Dermis microvascular lymphatic vessel endothelial cell (primary cell): Measurements from ENCODE around the gene PRR7. TPM values are rescaled to one million over a fixed set of nuclear protein-coding genes. Genes with fewer than 3 reads are reported as not detected.

ENCODE experiments used
- DNase-seq, 2 donors: peaks; one replicate each; pipeline versions ENCODE4 v3.0.0 to v3.0.0-alpha.2; 2010; ENCODE audit warnings: low read depth in 2 of 2
- total RNA-seq: library from RNA; depleted of rRNA; stranded (reverse); fragments of >200 nt; gene quantifications from 2 replicates; pipeline ENCODE4 v1.2.1, GENCODE V29; 2014

The PRR7 gene
- total RNA-seq, 1 donor from 2014 or later, result 2.2 TPM

DNA sequence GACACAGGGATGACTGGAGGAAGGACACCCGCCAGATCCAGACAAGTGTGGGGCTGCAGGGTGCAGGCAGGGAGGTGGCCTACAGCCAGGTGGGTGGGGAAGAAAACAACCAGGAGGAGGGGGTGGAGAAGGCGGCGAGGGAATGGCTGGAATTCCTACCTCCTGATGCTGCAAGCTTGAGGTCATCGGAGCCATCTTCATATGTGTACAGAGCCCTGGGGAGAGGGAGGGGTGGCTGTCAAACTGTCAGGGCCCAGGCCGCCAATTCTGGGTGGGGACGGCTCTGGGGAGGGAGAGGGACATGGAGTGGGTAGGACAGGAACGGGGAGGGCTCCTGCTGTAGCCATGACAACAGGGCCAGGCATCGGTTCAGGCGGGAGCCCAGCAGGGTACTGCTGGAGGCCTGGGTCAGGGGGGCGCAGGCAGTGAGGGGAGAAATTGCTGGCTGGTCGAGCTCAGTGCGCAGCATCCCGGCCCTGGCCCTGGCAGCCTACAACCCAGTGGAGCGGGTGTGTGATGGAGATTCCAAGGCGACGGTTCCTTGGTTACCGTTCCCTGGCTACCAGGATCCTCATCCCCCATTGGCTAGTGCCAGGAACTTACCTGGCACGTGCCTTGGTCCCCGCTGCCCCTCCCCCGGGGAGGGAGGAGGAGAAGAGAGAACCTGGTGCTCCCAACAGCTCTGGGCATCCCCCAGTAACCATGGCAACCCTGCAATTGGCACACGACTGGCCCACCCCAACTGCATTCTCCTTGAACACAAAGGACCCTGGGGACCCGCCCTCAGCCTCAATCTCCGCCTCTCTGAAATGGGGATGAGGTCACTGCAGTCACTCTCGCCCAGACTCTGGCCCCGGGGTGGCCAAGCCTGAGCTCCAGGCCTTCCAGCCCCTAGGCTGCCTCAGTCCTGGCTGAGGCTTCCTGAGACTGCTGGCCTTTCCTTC, 22.3 kb downstream of the PRR7 start:
- no peak for DNase-seq

GRCh38 chr5:177469750-177470525, 23.3 kb downstream of the PRR7 start:
- no peak for DNase-seq

- no peak for DNase-seq
Observed at GRCh38 chr5:177470759-177471536, 24.3 kb downstream of the PRR7 start.

DNA sequence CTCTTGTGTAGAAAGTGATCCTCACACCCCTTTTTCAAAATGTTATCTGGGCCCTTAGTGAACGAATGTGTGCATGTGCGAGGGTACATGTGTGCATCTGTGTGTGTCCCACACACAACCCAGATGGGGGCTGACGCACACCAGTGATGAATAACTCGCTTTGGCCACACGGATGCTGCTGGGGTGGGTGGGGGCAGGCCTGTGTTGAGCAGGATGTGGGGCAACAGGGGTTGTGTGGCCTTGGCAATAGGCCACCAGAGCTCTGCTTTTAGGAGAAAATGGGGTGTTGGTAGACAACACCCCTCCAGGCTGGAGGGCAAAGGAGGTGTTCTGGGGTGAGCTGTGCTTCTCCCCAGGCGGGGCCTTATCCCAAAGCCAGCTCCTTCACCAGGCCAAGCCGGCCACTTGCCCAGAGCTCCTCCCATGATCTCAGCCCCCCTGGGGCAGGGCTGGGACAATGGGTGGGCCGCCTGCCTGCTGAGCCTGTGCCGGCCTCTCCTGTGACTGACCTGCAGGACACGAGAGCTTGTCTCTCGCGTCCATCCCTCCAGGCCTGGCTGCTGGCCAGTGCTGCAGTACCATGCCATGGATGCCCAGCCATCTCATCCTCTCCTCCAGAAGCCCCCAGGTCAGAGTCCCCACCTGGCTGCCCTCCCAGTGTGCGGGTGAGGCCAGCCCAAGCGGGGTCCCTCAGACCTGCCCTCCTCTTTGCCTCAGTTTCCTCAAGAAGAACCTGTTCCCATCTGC, 25.2 kb downstream of the PRR7 start:
- peak in 1 of 2 donors; percentile 31 for DNase-seq

DNA sequence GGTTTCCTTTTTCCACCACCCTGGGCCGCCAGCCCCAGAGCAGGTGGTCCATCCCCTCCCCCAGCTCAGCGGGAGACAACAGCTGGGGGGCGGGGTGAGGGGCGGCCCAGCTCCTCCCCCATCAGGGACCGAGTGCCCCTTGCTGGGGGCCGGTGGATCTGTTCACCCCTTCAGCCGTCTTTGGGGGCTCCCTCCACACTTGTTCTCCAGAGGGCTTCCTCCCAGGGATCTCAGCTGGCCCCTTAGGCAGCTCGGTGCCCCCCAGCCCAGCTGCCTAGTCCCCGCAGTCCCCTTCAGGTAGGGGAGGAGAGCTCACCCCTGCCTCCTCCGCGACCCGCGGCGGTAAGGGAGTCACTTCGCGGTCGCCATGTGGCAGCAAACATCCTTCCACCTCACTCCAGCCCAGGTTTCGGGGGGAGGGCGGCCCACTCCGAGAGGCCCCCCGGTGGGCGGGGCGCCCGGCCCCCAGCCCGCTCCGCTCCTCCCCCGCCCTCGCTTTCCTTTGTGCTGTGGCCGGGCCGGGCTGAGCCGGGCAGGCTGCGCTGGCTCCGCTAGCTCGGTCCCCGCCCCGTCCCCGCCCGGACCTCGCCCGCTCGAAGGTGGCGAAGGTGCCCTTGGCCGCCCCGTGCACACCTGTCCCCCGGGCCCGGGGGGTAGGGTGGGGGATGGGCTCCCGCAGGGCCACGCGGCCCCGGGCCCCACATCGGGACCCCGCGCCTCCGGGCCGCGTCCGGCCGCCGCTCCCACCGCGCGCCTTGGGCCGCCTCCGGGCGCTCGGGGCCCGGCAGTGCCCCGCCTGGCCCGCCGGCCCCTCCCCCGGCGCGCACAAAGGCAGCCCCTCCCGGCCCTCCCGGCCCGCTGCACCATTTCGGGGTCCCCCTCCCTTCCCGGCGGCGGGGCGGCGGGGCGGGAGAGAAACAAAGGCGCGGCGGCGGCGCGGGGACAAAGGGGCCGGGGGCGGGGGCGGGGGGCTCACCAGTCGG, 26.1 kb downstream of the PRR7 start:
- DNase-seq, result peak in 1 of 2 donors; percentile 57

DNA sequence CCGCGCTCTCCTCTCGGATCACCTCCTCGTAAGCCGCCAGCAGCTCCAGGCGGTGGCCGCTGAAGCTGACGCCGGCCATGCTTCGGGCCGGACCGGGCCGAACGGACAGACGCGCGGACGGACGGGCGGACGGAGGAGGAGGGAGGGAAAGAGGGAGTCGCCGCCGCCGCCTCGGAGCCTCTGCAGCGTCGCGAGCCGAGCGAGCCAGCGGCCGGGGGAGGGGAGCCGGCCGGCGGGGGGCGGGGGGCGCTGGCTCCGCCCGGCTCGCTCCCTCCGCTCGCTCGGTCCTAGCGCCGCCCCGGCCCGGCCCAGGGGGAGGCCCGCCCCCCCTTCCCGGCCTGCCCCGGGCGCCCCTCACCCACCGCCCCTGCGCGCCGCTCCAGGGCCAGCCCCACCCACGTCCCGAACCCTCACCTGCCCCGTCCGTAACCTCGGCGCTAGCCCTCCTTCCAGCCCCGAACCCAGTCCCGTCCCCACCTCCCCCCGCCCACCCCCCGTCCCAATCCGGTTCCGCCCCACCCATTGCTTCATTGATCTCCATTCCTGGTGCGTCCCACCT, 26.9 kb downstream of the PRR7 start, which contains the start of gene DBN1:
DBN1 (minus strand) TSS at position 192 of the 559 bp plus-strand sequence; CDS start at position 79, 113 bp downstream.
- peak in 1 of 2 donors; percentile 64 for DNase-seq

GRCh38 chr5:177474002-177474476, 27.4 kb downstream of the PRR7 start:
- no peak for DNase-seq

GRCh38 chr5:177474846-177475562, 28.4 kb downstream of the PRR7 start:
- no peak for DNase-seq

DNA sequence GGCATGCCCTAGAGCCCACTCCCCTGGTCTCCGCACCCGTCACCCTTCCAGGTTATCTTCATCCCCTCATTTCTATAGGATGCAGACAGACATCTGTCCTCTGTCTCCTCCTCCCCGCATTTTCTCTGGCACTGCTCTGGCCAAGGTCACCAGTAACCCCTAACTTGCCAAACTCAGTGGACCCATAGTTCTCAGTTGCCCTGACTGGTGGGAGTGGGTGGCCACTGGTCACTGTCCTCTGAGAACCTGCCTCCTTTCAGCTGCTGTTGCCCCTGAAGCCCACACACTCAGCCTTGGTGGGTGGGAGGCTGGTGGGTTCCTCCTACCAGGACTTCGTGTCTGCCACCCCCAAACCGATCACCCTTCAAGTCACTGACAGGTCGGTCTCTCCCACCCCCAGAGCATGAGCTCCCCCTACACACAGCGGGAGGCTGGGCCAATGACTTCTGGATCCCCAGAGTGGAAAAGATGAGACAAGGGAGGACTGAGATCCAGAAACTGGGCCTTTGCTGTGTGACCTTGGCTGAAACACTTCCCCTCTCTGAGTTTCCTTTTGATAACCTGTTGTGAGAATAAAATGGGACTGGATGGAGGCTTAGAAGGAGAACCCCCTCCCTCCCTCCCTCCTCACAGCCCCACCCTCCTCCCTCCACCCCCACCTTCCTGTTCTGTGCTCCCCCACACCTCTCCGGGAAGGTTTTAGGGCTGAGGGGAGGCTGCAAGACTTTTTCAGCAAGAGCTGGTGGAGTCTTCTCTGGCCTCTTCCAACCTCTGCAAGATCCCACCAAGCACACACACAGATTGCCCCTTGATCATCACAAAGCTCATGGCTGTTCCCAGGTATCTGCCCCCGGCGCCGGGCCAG, 29.2 kb downstream of the PRR7 start:
- no peak for DNase-seq

DNA sequence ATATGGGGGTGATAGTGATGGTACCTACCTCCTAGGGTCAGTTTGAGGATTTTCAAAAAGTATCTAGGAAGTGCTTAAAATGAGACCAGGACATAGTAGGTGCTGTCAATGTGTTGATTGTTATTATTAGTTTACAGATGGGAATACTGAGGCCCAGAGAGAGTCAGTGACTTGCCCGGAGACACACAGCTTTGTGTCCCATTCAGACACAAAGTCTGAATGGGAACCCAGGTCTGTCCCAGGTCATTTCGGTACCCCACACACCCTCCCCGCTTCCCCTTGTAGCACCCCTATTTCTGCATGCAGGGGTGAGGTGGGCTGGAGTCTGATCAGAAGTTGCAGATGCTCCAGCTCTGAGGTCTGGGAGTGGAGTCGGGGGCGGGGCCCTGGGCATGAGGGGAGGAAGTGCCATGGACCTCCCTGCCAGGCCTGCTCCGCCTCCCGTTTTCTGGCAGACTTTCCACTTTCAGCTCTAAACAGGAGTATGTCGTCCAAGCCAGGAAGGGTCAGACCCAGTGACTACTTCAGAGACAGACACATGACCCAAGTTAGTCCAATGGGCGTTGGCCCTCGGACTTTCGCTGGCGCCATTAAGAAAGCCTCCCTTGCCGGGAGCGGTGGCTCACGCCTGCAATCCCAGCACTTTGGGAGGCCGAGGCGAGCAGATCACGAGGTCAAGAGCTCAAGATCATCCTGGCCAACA, 30.1 kb downstream of the PRR7 start:
- DNase-seq, result peak in 1 of 2 donors; percentile 76

DNA sequence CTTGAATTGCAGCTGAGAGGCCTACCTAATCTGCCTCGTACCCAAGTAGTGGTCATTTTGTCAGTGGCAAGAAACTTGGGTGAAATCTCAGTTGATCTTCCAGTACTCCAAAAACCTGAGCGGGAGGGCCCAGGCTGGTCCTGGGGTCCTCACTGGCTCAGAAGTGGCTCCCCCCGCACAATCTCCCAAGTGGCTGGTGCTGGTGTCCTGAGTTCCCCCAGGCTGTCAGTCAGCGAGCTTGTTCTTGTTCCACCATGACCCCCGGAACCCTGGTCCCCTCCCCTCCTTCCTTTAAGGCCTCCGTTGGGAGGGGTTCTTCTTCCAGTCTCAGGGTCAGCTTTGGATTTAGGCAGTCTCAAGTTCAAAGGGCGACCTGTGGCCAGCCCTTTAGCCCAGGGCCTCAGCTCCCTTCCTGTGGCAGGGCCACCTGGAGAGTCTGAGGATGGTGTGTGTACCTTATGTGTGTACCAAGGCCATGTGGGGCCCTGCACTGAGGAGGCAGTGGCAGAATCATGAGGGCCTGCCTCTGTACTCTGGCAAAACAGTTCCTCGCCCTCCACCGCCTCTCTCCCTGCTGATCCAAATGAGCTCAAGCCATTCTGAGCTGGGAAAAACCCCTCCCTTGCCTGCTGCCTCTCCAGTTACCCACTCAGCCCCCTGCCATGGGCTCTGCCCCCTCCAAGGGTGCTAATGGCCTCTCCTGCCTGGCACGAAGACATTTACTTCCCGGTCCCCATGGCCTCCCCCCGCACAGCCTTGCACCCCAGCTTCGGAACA, 31.3 kb downstream of the PRR7 start:
- no peak for DNase-seq

- DNase-seq, result no peak
Observed at GRCh38 chr5:177478711-177479646, 32.4 kb downstream of the PRR7 start.

GRCh38 chr5:177479774-177480173, 33.2 kb downstream of the PRR7 start:
- no peak for DNase-seq

GRCh38 chr5:177482359-177482795, 35.8 kb downstream of the PRR7 start:
- DNase-seq, result no peak

DNA sequence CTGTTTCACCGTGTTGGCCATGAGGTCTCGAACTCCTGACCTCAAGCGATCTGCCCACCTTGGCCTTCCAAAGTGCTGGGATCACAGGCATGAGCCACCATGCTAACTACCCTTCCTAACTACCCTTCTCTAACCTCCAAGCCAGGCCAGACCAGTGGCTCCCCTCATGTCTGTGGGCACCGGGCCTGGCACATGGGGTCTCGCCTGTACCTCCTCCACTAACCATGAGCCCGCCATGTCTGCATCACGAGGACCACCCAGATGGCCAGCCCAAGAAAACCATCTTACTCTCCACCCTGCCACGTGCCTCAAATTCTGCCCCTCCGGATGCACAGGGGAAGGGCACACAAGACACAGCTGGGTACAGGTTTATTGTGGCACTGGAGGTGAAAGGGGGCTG, 36.4 kb downstream of the PRR7 start:
- no peak for DNase-seq
